Liver (tissue), 9 donors: ENCODE measurements around the gene CDCA5. TPM values are rescaled to one million over a fixed set of nuclear protein-coding genes. Genes with fewer than 3 reads are reported as not detected.

ENCODE experiments used
- DNase-seq: peaks from one replicate; pipeline ENCODE4 v3.0.0-alpha.2; 2017; ENCODE audit warnings: low spot score
- H3K27ac ChIP-seq, 2 donors: one replicate each; pipeline ENCODE4 v1.7.0; 2013; ENCODE audit warnings: inconsistent platforms in 2 of 2, low read length in 2 of 2, control low read depth in 1 of 2, low read depth in 1 of 2, mild to moderate bottlenecking in 1 of 2
- H3K27me3 ChIP-seq, 4 donors: one replicate each; pipeline versions ENCODE4 v1.6.1 to v1.7.0; 2013; ENCODE audit warnings: low read length in 3 of 4, inconsistent platforms in 1 of 4, mild to moderate bottlenecking in 1 of 4, moderate library complexity in 1 of 4; ENCODE audit not compliant: control insufficient read depth in 4 of 4, insufficient read depth in 4 of 4
- H3K36me3 ChIP-seq, 4 donors: one replicate each; pipeline versions ENCODE4 v1.6.1 to v1.7.0; 2013; ENCODE audit warnings: low read length in 3 of 4, mild to moderate bottlenecking in 3 of 4, low read depth in 1 of 4, moderate library complexity in 1 of 4; ENCODE audit not compliant: control insufficient read depth in 4 of 4, insufficient read depth in 3 of 4
- H3K4me1 ChIP-seq, 4 donors: one replicate each; pipeline versions ENCODE4 v1.6.1 to v1.7.0; 2013; ENCODE audit warnings: low read length in 3 of 4, mild to moderate bottlenecking in 3 of 4, moderate library complexity in 1 of 4; ENCODE audit not compliant: control insufficient read depth in 4 of 4, insufficient read depth in 4 of 4
- H3K4me3 ChIP-seq, 3 donors: one replicate each; pipeline versions ENCODE4 v1.6.1 to v1.7.0; 2013; ENCODE audit warnings: low read length in 3 of 3, control low read depth in 1 of 3, low read depth in 1 of 3, mild to moderate bottlenecking in 1 of 3
- H3K9ac ChIP-seq, 2 donors: one replicate each; pipeline ENCODE4 v1.7.0; 2013; ENCODE audit warnings: low read length in 2 of 2, mild to moderate bottlenecking in 2 of 2, moderate library complexity in 2 of 2, control low read depth in 1 of 2, low read depth in 1 of 2
- H3K9me3 ChIP-seq, 4 donors: one replicate each; pipeline versions ENCODE4 v1.6.1 to v1.7.0; 2013; ENCODE audit warnings: low read length in 3 of 4; ENCODE audit not compliant: control insufficient read depth in 4 of 4
- ATF3 ChIP-seq: IDR thresholded peaks from 2 replicates; pipeline ENCODE4 v1.6.1; 2016; ENCODE audit warnings: antibody characterized with exemption
- EGR1 ChIP-seq, 2 donors: IDR thresholded peaks; 2 replicates each; pipeline ENCODE4 v1.6.1; 2016 to 2018; ENCODE audit warnings: antibody characterized with exemption in 2 of 2, low read depth in 2 of 2
- FOXA1 ChIP-seq: IDR thresholded peaks from 2 replicates; pipeline ENCODE4 v1.6.1; 2016; ENCODE audit warnings: antibody characterized with exemption
- GABPA ChIP-seq, 2 donors: IDR thresholded peaks in 1 of 2; conservative IDR thresholded peaks in 1 of 2; 2 replicates each; pipeline ENCODE4 v1.6.1; 2016; ENCODE audit warnings: antibody characterized with exemption in 2 of 2, mild to moderate bottlenecking in 1 of 2, moderate library complexity in 1 of 2
- HNF4A ChIP-seq, 2 donors: conservative IDR thresholded peaks; 2 replicates each; pipeline ENCODE4 v1.6.1; 2016; ENCODE audit warnings: antibody characterized with exemption in 2 of 2, mild to moderate bottlenecking in 2 of 2
- HNF4G ChIP-seq: IDR thresholded peaks from 2 replicates; pipeline ENCODE4 v1.6.1; 2016; ENCODE audit warnings: antibody characterized with exemption
- JUND ChIP-seq, 2 donors: IDR thresholded peaks; 2 replicates each; pipeline ENCODE4 v1.6.1; 2016; ENCODE audit warnings: antibody characterized with exemption in 2 of 2
- NR2F2 ChIP-seq: IDR thresholded peaks from 2 replicates; pipeline ENCODE4 v1.6.1; 2016; ENCODE audit warnings: antibody characterized with exemption
- RAD21 ChIP-seq, 2 donors: IDR thresholded peaks; 2 replicates each; pipeline ENCODE4 v1.6.1; 2016; ENCODE audit warnings: antibody characterized with exemption in 2 of 2, mild to moderate bottlenecking in 2 of 2
- TAF1 ChIP-seq: conservative IDR thresholded peaks from 2 replicates; pipeline ENCODE4 v1.6.1; 2016; ENCODE audit warnings: antibody characterized with exemption, mild to moderate bottlenecking
- YY1 ChIP-seq: IDR thresholded peaks from 2 replicates; pipeline ENCODE4 v1.6.1; 2016; ENCODE audit warnings: antibody characterized with exemption, mild to moderate bottlenecking
- WGBS: extraction: QIAGEN DNeasy Blood & Tissue Kit; methylation state at CpG from one replicate; pipeline ENCODE4 v1.1.7; 2013; 5-methylcytosine and 5-hydroxymethylcytosine counted together
- polyA plus RNA-seq, 2 donors: library from polyadenylated mRNA; stranded (reverse) in 1 of 2; unstranded in 1 of 2; fragments of 200-250 nt in 1 of 2; fragments of >200 nt in 1 of 2; fragmentation: Nextera tagmentation in 1 of 2; extraction: Ambion mirVana in 1 of 2; gene quantifications; one replicate each; pipeline versions ENCODE4 v1.2.1 to v1.2.3, GENCODE V29; 2013 to 2015
- total RNA-seq, 2 donors: library from RNA; depleted of rRNA; stranded (reverse); fragments of >200 nt; gene quantifications; one replicate each; pipeline ENCODE4 v1.2.3, GENCODE V29; 2014
- TF ChIP-seq, protein P1 (sequence below): IDR thresholded peaks from 2 replicates; pipeline ENCODE4 v1.6.1; 2016; ENCODE audit warnings: antibody characterized with exemption, mild to moderate bottlenecking
- TF ChIP-seq, protein P2 (sequence below): IDR thresholded peaks from 2 replicates; pipeline ENCODE4 v1.6.1; 2016; ENCODE audit warnings: antibody characterized with exemption
- TF ChIP-seq, protein P3 (sequence below): IDR thresholded peaks from 2 replicates; pipeline ENCODE4 v1.6.1; 2016; ENCODE audit warnings: antibody characterized with exemption
- TF ChIP-seq, protein P4 (sequence below): fragments of 150-350 bp; IDR thresholded peaks from 2 replicates; pipeline ENCODE4 v1.5.1; 2017; ENCODE audit warnings: improper control_type of control experiment, low read depth, low read length; ENCODE audit not compliant: missing input control
- donor health status: healthy.
- donor health status: healthy.
- donor health status: healthy.
- donor health status: healthy.
- donor health status: healthy.

The CDCA5 gene
- total and polyA plus RNA-seq, 4 donors: 0.17 to 12.0 (median 1.7) TPM

DNA sequence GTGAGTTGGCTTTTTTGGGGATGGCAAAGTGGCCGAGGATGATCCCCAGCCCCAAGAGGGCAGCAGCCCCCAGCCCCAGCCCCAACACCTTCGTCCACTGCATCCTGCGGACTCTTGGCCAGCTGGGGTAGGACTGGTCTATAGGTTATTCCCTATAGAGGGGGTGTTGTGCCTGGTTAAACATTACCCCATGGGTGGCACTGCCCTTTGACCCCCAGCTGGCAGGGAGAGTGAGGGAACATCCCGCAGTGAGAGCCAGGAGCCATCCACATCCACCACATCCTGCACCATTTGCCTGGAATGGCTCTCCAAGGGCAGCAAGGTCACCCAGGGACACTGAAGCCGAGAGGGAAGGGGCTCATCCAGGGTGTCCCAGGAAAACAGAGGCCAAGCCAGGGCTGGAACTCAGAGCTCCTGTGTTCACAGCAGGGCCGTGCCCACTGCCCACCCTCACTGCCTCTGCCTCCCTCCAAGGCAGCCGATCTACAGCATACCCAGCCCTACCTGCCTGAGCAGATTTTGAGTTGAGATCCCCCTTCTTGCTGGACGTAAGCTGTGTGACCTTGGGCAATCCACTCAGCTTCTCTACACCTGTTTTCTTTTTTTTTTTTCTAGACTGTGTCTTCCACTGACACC is 25.3 kb downstream of the CDCA5 start, which contains the start of gene NAALADL1:
Gene NAALADL1, minus strand, starts transcription at position 135 of the 636 bp plus-strand sequence. Its CDS starts 32 bp downstream, at position 103.
- TF ChIP-seq YY1: no peak
- TF ChIP-seq, protein P1, sequence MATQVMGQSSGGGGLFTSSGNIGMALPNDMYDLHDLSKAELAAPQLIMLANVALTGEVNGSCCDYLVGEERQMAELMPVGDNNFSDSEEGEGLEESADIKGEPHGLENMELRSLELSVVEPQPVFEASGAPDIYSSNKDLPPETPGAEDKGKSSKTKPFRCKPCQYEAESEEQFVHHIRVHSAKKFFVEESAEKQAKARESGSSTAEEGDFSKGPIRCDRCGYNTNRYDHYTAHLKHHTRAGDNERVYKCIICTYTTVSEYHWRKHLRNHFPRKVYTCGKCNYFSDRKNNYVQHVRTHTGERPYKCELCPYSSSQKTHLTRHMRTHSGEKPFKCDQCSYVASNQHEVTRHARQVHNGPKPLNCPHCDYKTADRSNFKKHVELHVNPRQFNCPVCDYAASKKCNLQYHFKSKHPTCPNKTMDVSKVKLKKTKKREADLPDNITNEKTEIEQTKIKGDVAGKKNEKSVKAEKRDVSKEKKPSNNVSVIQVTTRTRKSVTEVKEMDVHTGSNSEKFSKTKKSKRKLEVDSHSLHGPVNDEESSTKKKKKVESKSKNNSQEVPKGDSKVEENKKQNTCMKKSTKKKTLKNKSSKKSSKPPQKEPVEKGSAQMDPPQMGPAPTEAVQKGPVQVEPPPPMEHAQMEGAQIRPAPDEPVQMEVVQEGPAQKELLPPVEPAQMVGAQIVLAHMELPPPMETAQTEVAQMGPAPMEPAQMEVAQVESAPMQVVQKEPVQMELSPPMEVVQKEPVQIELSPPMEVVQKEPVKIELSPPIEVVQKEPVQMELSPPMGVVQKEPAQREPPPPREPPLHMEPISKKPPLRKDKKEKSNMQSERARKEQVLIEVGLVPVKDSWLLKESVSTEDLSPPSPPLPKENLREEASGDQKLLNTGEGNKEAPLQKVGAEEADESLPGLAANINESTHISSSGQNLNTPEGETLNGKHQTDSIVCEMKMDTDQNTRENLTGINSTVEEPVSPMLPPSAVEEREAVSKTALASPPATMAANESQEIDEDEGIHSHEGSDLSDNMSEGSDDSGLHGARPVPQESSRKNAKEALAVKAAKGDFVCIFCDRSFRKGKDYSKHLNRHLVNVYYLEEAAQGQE: no peak
- TF ChIP-seq RAD21 (IDR thresholded peaks at IDR 0.05): no peak
- TF ChIP-seq HNF4G: no peak
- TF ChIP-seq NR2F2: no peak
- TF ChIP-seq GABPA (IDR thresholded peaks at IDR 0.05 in 1 of 2, conservative IDR thresholded peaks at IDR 0.05 in 1 of 2): no peak
- TF ChIP-seq ATF3: no peak
- Histone ChIP-seq H3K9me3 (no peaks in the 10 kb centered on the region), H3K27ac (no peak within 1 kb of the TSS), H3K4me3 (no peak within 1 kb of the TSS), H3K9ac (no peak within 1 kb of the TSS), H3K27me3 (no peaks in the 10 kb centered on the region), H3K4me1 (peaks cover 0 to 4% (median 1%) of the 10 kb centered on the region in 4 donors), H3K36me3 (no peaks in the 10 kb centered on the region)
- 75% methylated on average over 8 of the region's 8 CpGs for WGBS
- no peak for DNase-seq

GRCh38 chr11:65058012-65058411 is 25.8 kb downstream of the CDCA5 start:
- TF ChIP-seq ATF3 (no peak), EGR1 (IDR thresholded peaks at IDR 0.05; ENCODE audit: low read depth in 2 of 2) (no peak), RAD21 (IDR thresholded peaks at IDR 0.05) (no peak), JUND (IDR thresholded peaks at IDR 0.05) (no peak), FOXA1 (no peak), TAF1 (no peak), HNF4G (no peak), HNF4A (conservative IDR thresholded peaks at IDR 0.05) (no peak)
- TF ChIP-seq, protein P2, sequence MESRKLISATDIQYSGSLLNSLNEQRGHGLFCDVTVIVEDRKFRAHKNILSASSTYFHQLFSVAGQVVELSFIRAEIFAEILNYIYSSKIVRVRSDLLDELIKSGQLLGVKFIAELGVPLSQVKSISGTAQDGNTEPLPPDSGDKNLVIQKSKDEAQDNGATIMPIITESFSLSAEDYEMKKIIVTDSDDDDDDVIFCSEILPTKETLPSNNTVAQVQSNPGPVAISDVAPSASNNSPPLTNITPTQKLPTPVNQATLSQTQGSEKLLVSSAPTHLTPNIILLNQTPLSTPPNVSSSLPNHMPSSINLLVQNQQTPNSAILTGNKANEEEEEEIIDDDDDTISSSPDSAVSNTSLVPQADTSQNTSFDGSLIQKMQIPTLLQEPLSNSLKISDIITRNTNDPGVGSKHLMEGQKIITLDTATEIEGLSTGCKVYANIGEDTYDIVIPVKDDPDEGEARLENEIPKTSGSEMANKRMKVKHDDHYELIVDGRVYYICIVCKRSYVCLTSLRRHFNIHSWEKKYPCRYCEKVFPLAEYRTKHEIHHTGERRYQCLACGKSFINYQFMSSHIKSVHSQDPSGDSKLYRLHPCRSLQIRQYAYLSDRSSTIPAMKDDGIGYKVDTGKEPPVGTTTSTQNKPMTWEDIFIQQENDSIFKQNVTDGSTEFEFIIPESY: no peak
- TF ChIP-seq, protein P3, sequence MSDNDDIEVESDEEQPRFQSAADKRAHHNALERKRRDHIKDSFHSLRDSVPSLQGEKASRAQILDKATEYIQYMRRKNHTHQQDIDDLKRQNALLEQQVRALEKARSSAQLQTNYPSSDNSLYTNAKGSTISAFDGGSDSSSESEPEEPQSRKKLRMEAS: no peak
- TF ChIP-seq, protein P4, sequence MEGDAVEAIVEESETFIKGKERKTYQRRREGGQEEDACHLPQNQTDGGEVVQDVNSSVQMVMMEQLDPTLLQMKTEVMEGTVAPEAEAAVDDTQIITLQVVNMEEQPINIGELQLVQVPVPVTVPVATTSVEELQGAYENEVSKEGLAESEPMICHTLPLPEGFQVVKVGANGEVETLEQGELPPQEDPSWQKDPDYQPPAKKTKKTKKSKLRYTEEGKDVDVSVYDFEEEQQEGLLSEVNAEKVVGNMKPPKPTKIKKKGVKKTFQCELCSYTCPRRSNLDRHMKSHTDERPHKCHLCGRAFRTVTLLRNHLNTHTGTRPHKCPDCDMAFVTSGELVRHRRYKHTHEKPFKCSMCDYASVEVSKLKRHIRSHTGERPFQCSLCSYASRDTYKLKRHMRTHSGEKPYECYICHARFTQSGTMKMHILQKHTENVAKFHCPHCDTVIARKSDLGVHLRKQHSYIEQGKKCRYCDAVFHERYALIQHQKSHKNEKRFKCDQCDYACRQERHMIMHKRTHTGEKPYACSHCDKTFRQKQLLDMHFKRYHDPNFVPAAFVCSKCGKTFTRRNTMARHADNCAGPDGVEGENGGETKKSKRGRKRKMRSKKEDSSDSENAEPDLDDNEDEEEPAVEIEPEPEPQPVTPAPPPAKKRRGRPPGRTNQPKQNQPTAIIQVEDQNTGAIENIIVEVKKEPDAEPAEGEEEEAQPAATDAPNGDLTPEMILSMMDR: no peak
- TF ChIP-seq, protein P1: no peak
- Histone ChIP-seq H3K4me1 (peaks cover 0 to 4% (median 1%) of the 10 kb centered on the region in 4 donors), H3K9me3 (no peaks in the 10 kb centered on the region), H3K4me3 (no peak overlapping the region), H3K27me3 (no peaks in the 10 kb centered on the region), H3K36me3 (no peaks in the 10 kb centered on the region), H3K27ac (no peak overlapping the region), H3K9ac (no peak overlapping the region)
- WGBS: 80% methylated on average over 13 of the region's 13 CpGs
- no peak for DNase-seq
